ENCODE data around the gene BDKRB1.

Gene BDKRB1

DNA sequence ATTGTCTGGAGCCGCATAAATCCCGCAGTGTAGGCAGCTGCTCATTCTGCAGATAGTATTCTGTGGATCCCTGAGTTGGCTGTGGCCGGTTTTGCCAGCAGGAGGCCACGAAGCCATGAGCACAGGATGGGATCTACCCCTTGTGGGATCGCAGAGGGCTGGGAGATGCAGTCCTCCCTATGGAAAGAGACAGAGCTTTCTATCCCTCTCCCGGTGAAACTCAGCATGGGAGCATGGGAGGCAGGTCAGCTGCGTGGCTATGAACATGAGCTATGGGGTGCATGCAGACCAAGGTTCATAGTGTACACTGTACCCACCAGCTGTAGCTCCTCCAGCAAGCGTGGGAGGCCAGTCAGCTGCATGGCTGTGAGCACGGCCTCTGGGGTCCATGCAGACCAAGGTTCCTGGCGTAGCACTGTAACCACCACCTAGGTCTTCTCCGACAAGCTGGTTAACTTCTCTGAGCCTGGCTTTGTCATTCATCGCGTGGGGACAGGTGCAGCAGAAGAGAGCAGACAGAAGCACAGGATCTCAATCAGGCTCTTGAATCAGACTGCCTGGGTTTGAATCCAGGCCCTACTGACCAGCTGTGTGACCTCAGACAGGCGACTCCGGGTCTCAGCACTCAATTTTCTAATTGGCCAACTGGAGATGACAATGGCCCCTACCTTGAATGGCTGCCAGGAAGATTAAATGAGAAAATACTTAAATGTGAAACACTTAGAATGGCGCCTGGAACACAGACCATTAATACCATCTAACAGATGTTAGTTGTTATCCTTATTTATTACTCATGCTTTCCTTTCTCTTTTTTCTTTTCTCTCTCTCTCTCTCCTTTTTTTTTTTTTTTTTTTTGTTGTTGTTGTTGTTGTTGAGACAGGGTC, 6.0 kb downstream of the BDKRB1 start:
- DNase-seq = no peak

GRCh38 chr14:96263347-96264199, 7.6 kb downstream of the BDKRB1 start:
- no peak for DNase-seq

DNA sequence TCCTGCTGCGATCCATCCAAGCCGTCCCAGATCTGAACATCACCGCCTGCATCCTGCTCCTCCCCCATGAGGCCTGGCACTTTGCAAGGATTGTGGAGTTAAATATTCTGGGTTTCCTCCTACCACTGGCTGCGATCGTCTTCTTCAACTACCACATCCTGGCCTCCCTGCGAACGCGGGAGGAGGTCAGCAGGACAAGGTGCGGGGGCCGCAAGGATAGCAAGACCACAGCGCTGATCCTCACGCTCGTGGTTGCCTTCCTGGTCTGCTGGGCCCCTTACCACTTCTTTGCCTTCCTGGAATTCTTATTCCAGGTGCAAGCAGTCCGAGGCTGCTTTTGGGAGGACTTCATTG, 8.2 kb downstream of the BDKRB1 start:
- DNase-seq = no peak

GRCh38 chr14:96264853-96265252, 8.8 kb downstream of the BDKRB1 start:
- DNase-seq = no peak

DNA sequence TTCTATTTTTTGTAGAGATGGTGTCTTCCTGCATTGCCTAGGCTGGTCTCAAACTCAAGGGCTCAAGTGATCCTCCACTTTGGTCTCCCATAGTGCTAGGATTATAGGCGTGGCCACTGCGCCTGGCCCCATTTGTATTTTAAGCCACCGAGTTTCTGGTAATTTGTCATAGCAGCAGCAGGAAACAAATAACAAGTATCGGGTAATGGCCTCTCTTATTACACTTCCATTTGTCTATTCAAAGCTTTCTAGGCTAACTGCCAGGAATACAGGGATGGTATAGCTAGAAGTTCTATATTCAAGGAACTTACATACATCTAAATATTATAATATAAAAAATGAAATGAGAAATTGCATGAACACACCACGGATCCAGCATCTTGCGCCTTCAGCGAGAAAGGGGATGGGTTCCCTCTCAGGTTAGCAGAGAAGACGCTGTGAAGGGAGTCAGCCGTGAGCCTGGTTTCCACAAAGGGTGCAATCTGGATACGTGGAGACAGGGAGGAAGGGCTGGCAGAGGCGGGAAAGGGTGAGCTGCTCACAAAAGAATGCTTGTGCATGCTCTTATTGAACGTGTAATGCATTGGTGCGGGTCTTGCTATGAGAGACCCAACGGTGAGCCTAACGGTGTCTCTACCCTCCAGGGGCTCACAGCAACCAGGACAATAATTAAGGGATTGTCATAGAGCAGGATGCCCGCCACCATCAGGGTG, 9.5 kb downstream of the BDKRB1 start:
- DNase-seq = no peak

- no peak for DNase-seq
Observed at GRCh38 chr14:96267336-96267735, 11.3 kb downstream of the BDKRB1 start.

GRCh38 chr14:96267916-96268315, 11.9 kb downstream of the BDKRB1 start:
- no peak for DNase-seq

DNA sequence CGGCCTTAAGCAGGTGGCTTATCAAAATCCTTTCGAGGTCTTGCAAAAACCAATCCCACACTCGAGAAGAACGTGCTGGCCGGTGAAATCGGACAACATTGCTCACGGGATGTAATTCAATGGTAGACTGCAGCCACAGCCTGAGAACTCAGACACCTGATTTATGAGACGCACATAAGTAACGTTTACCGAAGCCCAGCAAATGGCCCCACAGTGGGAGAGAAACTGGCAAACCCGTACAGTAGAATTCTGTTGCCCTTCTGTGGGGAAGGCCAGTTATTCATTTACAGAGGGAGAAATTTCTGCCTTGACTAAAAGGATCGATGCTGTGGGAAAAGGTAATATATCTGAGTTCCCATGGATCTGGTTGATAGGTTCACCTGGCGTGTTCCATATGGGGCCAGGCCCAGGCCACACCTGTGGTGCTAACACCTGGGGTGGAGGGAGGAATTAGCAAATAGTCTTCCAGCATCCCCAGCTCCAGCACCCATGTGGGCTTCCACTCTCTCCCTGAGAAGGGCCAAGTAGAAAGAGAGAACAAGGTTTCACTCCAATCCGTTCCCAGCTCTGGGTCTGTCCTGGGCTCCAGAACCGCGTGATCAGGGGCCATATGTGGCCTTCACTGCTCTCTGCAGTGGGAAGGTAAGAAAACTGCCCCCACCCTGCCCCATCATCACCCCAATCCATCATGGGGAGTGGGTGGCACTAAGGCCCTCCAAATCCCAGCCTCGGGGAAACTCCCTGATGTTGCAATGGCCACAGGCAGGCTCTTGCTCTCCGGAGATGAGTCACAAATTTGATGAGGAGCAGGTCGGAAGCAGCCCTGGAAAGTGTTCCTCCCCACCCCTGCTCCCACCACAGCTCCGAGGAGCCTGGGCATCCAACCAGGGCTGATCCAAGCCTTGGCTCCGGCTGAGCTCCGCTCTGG, 12.7 kb downstream of the BDKRB1 start:
- no peak for DNase-seq

DNA sequence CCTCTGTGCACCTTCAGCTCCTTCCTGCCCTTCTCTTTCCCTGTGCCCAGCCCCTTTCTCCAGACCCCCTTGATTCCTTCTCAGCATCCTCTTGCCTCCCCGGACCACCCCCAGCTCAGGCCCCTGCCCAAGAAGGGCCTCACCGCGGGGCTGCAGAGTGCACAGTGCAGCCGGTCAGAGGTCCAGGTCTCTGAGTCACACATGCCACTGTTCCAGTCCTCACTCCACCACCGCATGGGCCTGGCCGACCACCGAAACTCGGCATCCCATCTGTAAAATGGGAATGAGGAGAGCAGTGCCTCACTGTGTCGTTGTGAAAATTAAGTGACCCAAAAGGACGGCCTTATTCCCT, 13.3 kb downstream of the BDKRB1 start:
- DNase-seq = no peak

GRCh38 chr14:96270565-96271420, 14.8 kb downstream of the BDKRB1 start:
- DNase-seq = no peak

DNA sequence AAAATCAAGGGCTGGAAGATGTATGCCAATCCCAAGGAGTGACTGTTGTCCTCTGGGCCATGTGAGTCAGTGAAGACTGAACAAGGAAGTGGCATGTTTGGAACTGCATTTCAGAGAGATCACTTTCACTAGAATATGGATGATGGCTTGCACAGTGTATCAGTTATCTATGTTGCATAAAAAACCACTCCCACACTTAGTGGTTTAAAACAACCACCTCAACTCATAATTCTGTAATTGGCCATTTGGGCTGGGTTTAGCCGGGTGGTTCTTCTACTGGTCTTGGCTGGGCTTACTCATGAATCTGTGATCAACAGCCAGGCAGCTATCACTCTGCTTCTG, 15.4 kb downstream of the BDKRB1 start:
- no peak for DNase-seq

DNA sequence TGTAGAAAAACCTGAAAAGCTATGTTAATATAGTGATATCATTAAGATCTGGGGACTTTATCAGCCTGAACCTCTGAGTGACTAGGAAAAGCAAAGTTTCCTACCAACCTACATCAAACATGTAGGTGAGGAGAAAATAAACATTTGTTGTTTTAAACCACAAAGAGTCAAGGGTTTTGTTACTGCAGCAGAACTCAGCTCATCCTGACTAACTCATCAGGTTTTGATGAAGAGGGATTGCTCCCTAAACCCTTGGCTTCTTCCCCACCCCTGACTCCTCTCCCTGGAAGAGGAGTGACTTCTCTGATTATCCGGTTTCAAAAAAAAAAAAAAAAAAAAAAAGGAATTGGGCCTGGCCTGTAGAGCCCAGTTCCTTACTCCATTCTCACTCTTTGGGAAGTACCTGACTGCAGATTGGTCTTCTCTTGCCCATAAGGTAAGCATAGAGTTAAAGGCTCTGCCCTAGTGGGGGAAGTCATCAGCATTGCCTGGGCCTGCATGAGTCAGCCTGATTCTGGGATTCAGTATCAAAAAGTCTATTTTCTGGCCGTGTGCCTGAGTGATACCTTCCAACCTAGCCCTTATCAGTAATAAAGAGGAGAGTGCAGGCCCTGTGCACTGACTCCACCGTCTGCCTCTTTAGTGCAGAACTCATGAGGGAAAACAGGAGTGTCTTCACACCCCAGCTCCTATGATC, 16.9 kb downstream of the BDKRB1 start:
- DNase-seq = no peak

DNA sequence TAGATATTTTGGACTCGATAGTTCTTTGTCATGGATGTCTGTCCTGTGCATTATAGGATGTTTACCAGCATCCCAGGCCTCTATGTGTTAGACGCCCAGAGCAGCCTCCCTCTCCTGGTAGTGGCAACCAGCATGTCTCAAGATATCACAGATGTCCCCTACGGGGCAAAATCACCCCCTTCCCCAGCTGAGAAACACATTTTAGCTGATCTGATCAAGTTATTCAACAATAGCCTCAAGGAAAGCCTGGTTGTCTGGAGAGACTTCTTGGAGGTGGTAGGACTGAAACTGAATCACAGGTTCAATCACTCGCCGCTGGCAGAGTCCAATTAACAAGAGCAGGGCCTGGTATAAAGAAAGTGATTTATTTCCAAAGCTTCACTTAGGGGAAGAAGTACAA, 17.6 kb downstream of the BDKRB1 start:
- no peak for DNase-seq

GRCh38 chr14:96274122-96274521, 18.1 kb downstream of the BDKRB1 start:
- no peak for DNase-seq

- no peak for DNase-seq
Observed at GRCh38 chr14:96274543-96274942, 18.5 kb downstream of the BDKRB1 start.

DNA sequence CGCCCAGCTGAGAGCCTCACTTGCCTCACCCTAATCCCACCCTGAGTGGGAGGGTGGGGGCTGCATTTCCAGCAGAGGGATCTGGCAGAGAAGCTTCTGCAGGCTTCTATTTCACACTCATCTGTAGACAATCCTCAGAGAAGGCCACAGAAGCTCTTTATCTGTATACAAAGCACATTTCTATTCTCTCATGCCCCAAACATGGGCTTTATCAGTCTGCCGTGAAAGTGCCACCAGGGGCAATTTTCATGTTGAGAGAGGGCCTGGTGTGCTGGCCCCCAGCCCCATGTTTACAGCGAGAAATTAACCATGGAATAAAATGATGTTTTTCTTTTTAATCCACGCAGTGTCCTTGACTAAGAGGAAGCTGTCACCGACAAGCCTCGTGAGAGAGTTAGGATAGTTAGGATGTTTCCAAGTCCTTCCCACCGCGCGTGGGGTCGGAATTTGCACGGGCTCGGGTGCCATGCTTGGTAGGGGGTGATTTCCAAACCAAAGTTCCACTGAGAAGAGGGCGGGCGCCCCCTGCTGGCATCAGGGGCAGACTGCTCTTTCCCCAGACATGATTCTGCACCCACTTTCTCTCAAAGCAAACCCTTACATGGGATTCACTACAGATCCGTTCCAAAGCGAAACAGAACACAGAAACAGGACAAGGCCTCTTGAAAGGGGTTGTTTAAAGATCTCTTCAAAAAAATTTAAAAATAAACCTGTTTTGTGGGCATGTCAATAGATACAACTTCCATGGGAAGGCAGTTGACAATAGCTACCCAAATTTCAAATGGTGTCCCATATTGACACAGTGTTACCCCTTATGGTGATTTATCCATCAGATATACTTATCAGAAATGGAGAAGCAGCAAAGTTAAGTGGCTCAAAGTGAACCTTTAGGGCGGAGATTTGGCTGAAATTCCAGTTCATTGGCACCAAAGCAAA, 19.4 kb downstream of the BDKRB1 start:
- DNase-seq = peak; percentile 66

GRCh38 chr14:96277890-96278289, 21.9 kb downstream of the BDKRB1 start:
- no peak for DNase-seq

- no peak for DNase-seq
Observed at GRCh38 chr14:96279564-96279963, 23.6 kb downstream of the BDKRB1 start.

GRCh38 chr14:96280104-96280503, 24.1 kb downstream of the BDKRB1 start:
- DNase-seq = no peak

GRCh38 chr14:96281486-96281885, 25.5 kb downstream of the BDKRB1 start:
- no peak for DNase-seq
